SK-N-SH (cell line): ENCODE results near the gene CFAP74. TPM values are rescaled to one million over a fixed set of nuclear protein-coding genes. Genes with fewer than 3 reads are reported as not detected.

ENCODE experiments used
- CTCF ChIA-PET: fragments of 300-600, 350-600 bp; formaldehyde crosslinking; extraction: SDS; loops from one replicate; lab custom pipeline; 2021; lab: Yijun Ruan, JAX
- POLR2A ChIA-PET: fragments of 350-600 bp; sonication (Branson Sonifier 250); formaldehyde crosslinking; extraction: SDS; loops from one replicate; lab custom pipeline; 2020; ENCODE audit warnings: antibody characterized with exemption, inconsistent platforms; lab: Yijun Ruan, JAX
- DNase-seq: peaks from one replicate; pipeline ENCODE4 v3.0.0; 2012
- H2AFZ ChIP-seq: fragments of 200-600 bp; sonication (generic); 2 replicates; pipeline ENCODE4 v1.8.1; 2016; ENCODE audit warnings: antibody characterized with exemption, mild to moderate bottlenecking, low read depth
- H3F3A ChIP-seq: fragments of 200-600 bp; sonication (generic); replicated peaks from 2 replicates; pipeline ENCODE3; 2016; ENCODE audit warnings: antibody characterized with exemption, mild to moderate bottlenecking; ENCODE audit not compliant: insufficient read depth
- H3K27ac ChIP-seq, 2 experiments: fragments of 200-500 bp in 1 of 2; fragments of 200-600 bp in 1 of 2; sonication (Bioruptor generic) in 1 of 2; sonication (generic), shearing (Covaris generic) in 1 of 2; 2 replicates each; pipeline versions ENCODE4 v1.5.1 to v1.6.1; 2014 to 2016; ENCODE audit warnings: low read depth in 2 of 2, inconsistent platforms in 1 of 2, low read length in 1 of 2, mild to moderate bottlenecking in 1 of 2, mixed read lengths in 1 of 2
- H3K27me3 ChIP-seq: fragments of 200-600 bp; sonication (generic), shearing (Covaris generic); 2 replicates; pipeline ENCODE4 v1.6.1; 2016; ENCODE audit warnings: mixed run types; ENCODE audit not compliant: insufficient read depth
- H3K36me3 ChIP-seq, 2 experiments: fragments of 200-500 bp in 1 of 2; fragments of 200-600 bp in 1 of 2; sonication (Bioruptor generic) in 1 of 2; sonication (generic) in 1 of 2; replicated peaks in 1 of 2; 2 replicates each; pipeline versions ENCODE3 to v1.5.1; 2014 to 2016; ENCODE audit warnings: low read length in 1 of 2, mild to moderate bottlenecking in 1 of 2; ENCODE audit not compliant: insufficient read depth in 2 of 2, control insufficient read depth in 1 of 2
- H3K4me1 ChIP-seq, 2 experiments: fragments of 200-500 bp in 1 of 2; fragments of 200-600 bp in 1 of 2; sonication (Bioruptor generic) in 1 of 2; sonication (generic), shearing (Covaris generic) in 1 of 2; 2 replicates each; pipeline versions ENCODE4 v1.5.1 to v1.6.1; 2014 to 2016; ENCODE audit warnings: low read depth in 1 of 2, low read length in 1 of 2, mixed run types in 1 of 2; ENCODE audit not compliant: insufficient read depth in 2 of 2, control insufficient read depth in 1 of 2
- H3K4me2 ChIP-seq: fragments of 200-600 bp; sonication (generic), shearing (Covaris generic); 2 replicates; pipeline ENCODE4 v1.6.1; 2017; ENCODE audit warnings: mixed run types
- H3K4me3 ChIP-seq, 2 experiments: fragments of 200-500 bp in 1 of 2; fragments of 200-600 bp in 1 of 2; sonication (Bioruptor generic) in 1 of 2; sonication (generic), shearing (Covaris generic) in 1 of 2; 2 replicates each; pipeline versions ENCODE4 v1.5.1 to v1.8.1; 2014 to 2016; ENCODE audit warnings: low read depth in 2 of 2, inconsistent platforms in 1 of 2, low read length in 1 of 2, mild to moderate bottlenecking in 1 of 2, mixed read lengths in 1 of 2, moderate library complexity in 1 of 2
- H3K79me2 ChIP-seq: fragments of 200-600 bp; sonication (generic); 2 replicates; pipeline ENCODE4 v1.8.1; 2017; ENCODE audit warnings: mild to moderate bottlenecking; ENCODE audit not compliant: insufficient read depth
- H3K9ac ChIP-seq: fragments of 200-600 bp; sonication (generic); 2 replicates; pipeline ENCODE4 v1.6.1; 2017; ENCODE audit warnings: mixed run types
- H3K9me2 ChIP-seq: fragments of 200-600 bp; sonication (generic); 2 replicates; pipeline ENCODE4 v1.6.1; 2017; ENCODE audit warnings: mixed run types
- H3K9me3 ChIP-seq: fragments of 200-600 bp; sonication (generic); 2 replicates; pipeline ENCODE4 v1.6.1; 2017; ENCODE audit warnings: mixed run types, mild to moderate bottlenecking, moderate library complexity
- H4K20me1 ChIP-seq: fragments of 200-600 bp; sonication (generic); 2 replicates; pipeline ENCODE4 v1.6.1; 2017; ENCODE audit warnings: mild to moderate bottlenecking, mixed run types; ENCODE audit not compliant: insufficient read depth
- ELF1 ChIP-seq: IDR thresholded peaks from 2 replicates; pipeline ENCODE4 v1.4.0; 2012
- EZH2phosphoT487 ChIP-seq: fragments of 200-600 bp; sonication (generic); IDR thresholded peaks from 2 replicates; pipeline ENCODE4 v1.6.1; 2017; ENCODE audit warnings: low read depth, mixed run types, mild to moderate bottlenecking, antibody characterized with exemption, moderate library complexity, borderline replicate concordance
- FOSL2 ChIP-seq: IDR thresholded peaks from 2 replicates; pipeline ENCODE4 v1.4.0; 2012; ENCODE audit warnings: low read depth, mild to moderate bottlenecking, moderate library complexity, borderline replicate concordance
- FOXM1 ChIP-seq: IDR thresholded peaks from 2 replicates; pipeline ENCODE4 v1.4.0; 2012; ENCODE audit warnings: low read depth, mild to moderate bottlenecking
- GABPA ChIP-seq: IDR thresholded peaks from 2 replicates; pipeline ENCODE4 v1.4.0; 2012; ENCODE audit warnings: low read depth, mild to moderate bottlenecking
- MEF2A ChIP-seq: IDR thresholded peaks from 2 replicates; pipeline ENCODE4 v1.4.0; 2012; ENCODE audit warnings: low read depth, borderline replicate concordance
- MXI1 ChIP-seq: IDR thresholded peaks from 2 replicates; pipeline ENCODE4 v1.6.1; 2012; ENCODE audit warnings: mild to moderate bottlenecking, low read depth, low read length, improper control_type of control experiment
- POLR2AphosphoS5 ChIP-seq: IDR thresholded peaks from 2 replicates; pipeline ENCODE4 v1.6.1; 2012; ENCODE audit warnings: low read depth, low read length
- RCOR1 ChIP-seq: fragments of 150-350 bp; IDR thresholded peaks from 2 replicates; pipeline ENCODE4 v1.6.1; 2017; ENCODE audit warnings: antibody characterized with exemption, low read length
- REST ChIP-seq: IDR thresholded peaks from 2 replicates; pipeline ENCODE4 v1.6.1; 2012; ENCODE audit warnings: mild to moderate bottlenecking, low read depth, low read length, moderate library complexity
- RFX5 ChIP-seq: IDR thresholded peaks from 2 replicates; pipeline ENCODE4 v1.6.1; 2012; ENCODE audit warnings: mild to moderate bottlenecking, improper control_type of control experiment, low read length
- RXRA ChIP-seq: IDR thresholded peaks from 2 replicates; pipeline ENCODE4 v1.4.0; 2012; ENCODE audit warnings: low read depth, mild to moderate bottlenecking, borderline replicate concordance
- SMC3 ChIP-seq: IDR thresholded peaks from 2 replicates; pipeline ENCODE4 v1.6.1; 2012; ENCODE audit warnings: low read depth, low read length, improper control_type of control experiment
- TAF1 ChIP-seq: IDR thresholded peaks from 2 replicates; pipeline ENCODE4 v1.6.1; 2012; ENCODE audit warnings: low read depth, mild to moderate bottlenecking, low read length, moderate library complexity, borderline replicate concordance
- USF1 ChIP-seq: IDR thresholded peaks from 2 replicates; pipeline ENCODE4 v1.4.0; 2012; ENCODE audit warnings: low read depth, borderline replicate concordance
- USF2 ChIP-seq: fragments of 150-350 bp; IDR thresholded peaks from 2 replicates; pipeline ENCODE4 v1.6.1; 2017; ENCODE audit warnings: antibody characterized with exemption, low read length, low read depth, borderline replicate concordance
- YY1 ChIP-seq: IDR thresholded peaks from 2 replicates; pipeline ENCODE4 v1.4.0; 2012; ENCODE audit warnings: low read depth, mild to moderate bottlenecking
- ZBTB33 ChIP-seq: IDR thresholded peaks from 2 replicates; pipeline ENCODE4 v1.4.0; 2012; ENCODE audit warnings: low read depth, borderline replicate concordance
- WGBS: methylation state at CpG from one replicate; pipeline ENCODE4 v1.1.6; 2017; ENCODE audit warnings: low lambda C conversion rate; 5-methylcytosine and 5-hydroxymethylcytosine counted together
- polyA plus RNA-seq, 3 experiments: library from polyadenylated mRNA; depleted of rRNA; stranded (reverse); fragments of >200 nt; gene quantifications; 2 replicates each; pipeline ENCODE4 v1.2.3, GENCODE V29; 2012

CFAP74 gene
- polyA plus RNA-seq, 1 of the 3 experiments (the other 2 are of a cell fraction), result not detected

GRCh38 chr1:1893291-1893985 lies 110.1 kb downstream of the CFAP74 start:
- Histone ChIP-seq H3K9me2 (no peaks in the 10 kb centered on the region), H3F3A (peaks cover 10% of the 10 kb centered on the region), H3K79me2 (peaks cover 28% of the 10 kb centered on the region), H3K36me3 (peaks cover 0 to 5% of the 10 kb centered on the region in 2 experiments), H3K4me3 (no peak overlapping the region), H2AFZ (no peak overlapping the region), H3K27ac (no peak overlapping the region), H3K4me2 (no peak overlapping the region), H3K27me3 (no peaks in the 10 kb centered on the region), H4K20me1 (peaks cover 15% of the 10 kb centered on the region), H3K4me1 (peaks cover 0 to 35% of the 10 kb centered on the region in 2 experiments; a peak in 3 of 4 replicates), H3K9me3 (no peaks in the 10 kb centered on the region), H3K9ac (no peak overlapping the region)
- TF ChIP-seq RXRA, result no peak
- no peak for TF ChIP-seq USF2
- no peak for TF ChIP-seq FOSL2
- no peak for TF ChIP-seq YY1
- TF ChIP-seq RFX5, result no peak
- TF ChIP-seq USF1, result no peak
- CTCF ChIA-PET, result interaction anchor here (6.9 kb wide), 1 partner anchor 13 kb away, joined by 51 read pairs; no protein-coding TSS in a partner anchor
- POLR2A ChIA-PET, result no interaction called here
- DNase-seq, result no peak
- WGBS, result 92% methylated on average over 14 of the region's 19 CpGs

- H3K4me2 ChIP-seq, result no peak overlapping the region; the same call in 1 of the 2 replicates
- H3F3A ChIP-seq, result peaks cover 6% of the 10 kb centered on the region
- H3K4me1 ChIP-seq, result peaks cover 0 to 39% of the 10 kb centered on the region in 2 experiments; a peak in 3 of 4 replicates
- peaks cover 22% of the 10 kb centered on the region for H4K20me1 ChIP-seq
- no peak for DNase-seq
- no peaks in the 10 kb centered on the region for H3K9me3 ChIP-seq
- H3K9ac ChIP-seq, result no peak overlapping the region
- H3K27ac ChIP-seq, result no peak overlapping the region
- POLR2A ChIA-PET, result no interaction called here
- CTCF ChIA-PET, result interaction anchor here (1.3 to 2.0 kb wide), 4 partner anchors 13 to 152 kb away, joined by 5 to 9 read pairs (median 8); no protein-coding TSS in a partner anchor
- H3K36me3 ChIP-seq, result peaks cover 0 to 8% of the 10 kb centered on the region in 2 experiments
- no peak overlapping the region for H3K4me3 ChIP-seq
- WGBS, result 91% methylated on average over 7 of the region's 7 CpGs
- peaks cover 35% of the 10 kb centered on the region for H3K79me2 ChIP-seq
- TF ChIP-seq ZBTB33 (no peak), USF2 (no peak), MXI1 (no peak), EZH2phosphoT487 (no peak), SMC3 (no peak), RCOR1 (no peak), POLR2AphosphoS5 (no peak), ELF1 (no peak), REST (no peak), TAF1 (no peak), FOXM1 (no peak), GABPA (no peak), MEF2A (no peak)
- no peaks in the 10 kb centered on the region for H3K9me2 ChIP-seq
- H2AFZ ChIP-seq, result no peak overlapping the region
- no peaks in the 10 kb centered on the region for H3K27me3 ChIP-seq
These were observed 110.8 kb downstream of the CFAP74 start for GRCh38 chr1:1892763-1893120.
